Measurements from ENCODE around the gene MTRF1.

The MTRF1 gene

GRCh38 chr13:41276824-41277223, 13.4 kb upstream of the MTRF1 start:
- no peak for DNase-seq

GRCh38 chr13:41274881-41275280, 11.5 kb upstream of the MTRF1 start:
- DNase-seq = no peak

- DNase-seq = no peak
Measured at GRCh38 chr13:41273831-41274441, 10.6 kb upstream of the MTRF1 start.

GRCh38 chr13:41271456-41272285, 8.3 kb upstream of the MTRF1 start:
- no peak for DNase-seq

- no peak for DNase-seq
Measured at GRCh38 chr13:41268764-41269163, 5.4 kb upstream of the MTRF1 start.

- no peak for DNase-seq
Measured at GRCh38 chr13:41267106-41267505, 3.7 kb upstream of the MTRF1 start.

GRCh38 chr13:41259875-41260501, 3.4 kb downstream of the MTRF1 start:
- no peak for DNase-seq

- no peak for DNase-seq
Measured at GRCh38 chr13:41257535-41257934, 5.8 kb downstream of the MTRF1 start.

- no peak for DNase-seq
Measured at GRCh38 chr13:41254902-41255301, 8.5 kb downstream of the MTRF1 start.

GRCh38 chr13:41250993-41251392, 12.4 kb downstream of the MTRF1 start:
- no peak for DNase-seq

- DNase-seq = no peak
Measured at GRCh38 chr13:41246969-41247680, 16.3 kb downstream of the MTRF1 start.

GRCh38 chr13:41244556-41244955, 18.8 kb downstream of the MTRF1 start:
- DNase-seq = no peak

GRCh38 chr13:41241626-41242025, 21.8 kb downstream of the MTRF1 start:
- DNase-seq = no peak

- DNase-seq = no peak
Measured at GRCh38 chr13:41236369-41236768, 27.0 kb downstream of the MTRF1 start.

- no peak for DNase-seq
Measured at GRCh38 chr13:41232578-41233480, 30.5 kb downstream of the MTRF1 start.

GRCh38 chr13:41231786-41232185, 31.6 kb downstream of the MTRF1 start:
- DNase-seq = no peak

- DNase-seq = no peak
Measured at GRCh38 chr13:41231025-41231677, 32.2 kb downstream of the MTRF1 start.

GRCh38 chr13:41229356-41229755, 34.0 kb downstream of the MTRF1 start:
- DNase-seq = no peak

- DNase-seq = no peak
Measured at GRCh38 chr13:41224113-41225110, 39.0 kb downstream of the MTRF1 start.

GRCh38 chr13:41222259-41222852, 41.0 kb downstream of the MTRF1 start:
- DNase-seq = peak; percentile 18

Data from stimulated activated CD4-positive, alpha-beta T cell treated with anti-CD3 and anti-CD28 coated beads, Interleukin-4, amount 100 ng/mL, for 1 hour (primary cell).